Stimulated activated CD4-positive, alpha-beta T cell treated with anti-CD3 and anti-CD28 coated beads, TNF-alpha, amount 100 ng/mL, for 24 hours (primary cell): Measurements from ENCODE around the gene PDCD4.

Source experiments
- DNase-seq, 3 experiments: peaks; one replicate each; pipeline ENCODE4 v3.0.0-alpha.2; 2020; ENCODE audit warnings: low read depth in 3 of 3

Gene PDCD4

GRCh38 chr10:110919349-110919931 lies 47.7 kb downstream of the PDCD4 start, which contains the start of gene SHOC2:
Gene SHOC2 (plus strand): TSS chr10:110919604. CDS start chr10:110964359, 44,755 bp downstream.
- DNase-seq: peak; percentile 96 to 98 (median 97)

- no peak for DNase-seq
These were observed 48.5 kb downstream of the PDCD4 start for GRCh38 chr10:110919971-110920881.

GRCh38 chr10:110923856-110924493 lies 52.2 kb downstream of the PDCD4 start:
- no peak for DNase-seq

- DNase-seq: no peak
These were observed 55.7 kb downstream of the PDCD4 start for GRCh38 chr10:110927461-110927860.

- no peak for DNase-seq
These were observed 60.1 kb downstream of the PDCD4 start for GRCh38 chr10:110931769-110932381.

- no peak for DNase-seq
These were observed 60.9 kb downstream of the PDCD4 start for GRCh38 chr10:110932505-110933180.

GRCh38 chr10:110936757-110937156 lies 65.0 kb downstream of the PDCD4 start:
- DNase-seq: no peak

- DNase-seq: no peak
These were observed 67.7 kb downstream of the PDCD4 start for GRCh38 chr10:110939419-110939818.

- no peak for DNase-seq
These were observed 73.2 kb downstream of the PDCD4 start for GRCh38 chr10:110944792-110945396.

- no peak for DNase-seq
These were observed 74.8 kb downstream of the PDCD4 start for GRCh38 chr10:110946496-110946895.

- no peak for DNase-seq
These were observed 75.4 kb downstream of the PDCD4 start for GRCh38 chr10:110947061-110947595.
